Measurements from ENCODE around the gene VPS72.

The VPS72 gene

DNA sequence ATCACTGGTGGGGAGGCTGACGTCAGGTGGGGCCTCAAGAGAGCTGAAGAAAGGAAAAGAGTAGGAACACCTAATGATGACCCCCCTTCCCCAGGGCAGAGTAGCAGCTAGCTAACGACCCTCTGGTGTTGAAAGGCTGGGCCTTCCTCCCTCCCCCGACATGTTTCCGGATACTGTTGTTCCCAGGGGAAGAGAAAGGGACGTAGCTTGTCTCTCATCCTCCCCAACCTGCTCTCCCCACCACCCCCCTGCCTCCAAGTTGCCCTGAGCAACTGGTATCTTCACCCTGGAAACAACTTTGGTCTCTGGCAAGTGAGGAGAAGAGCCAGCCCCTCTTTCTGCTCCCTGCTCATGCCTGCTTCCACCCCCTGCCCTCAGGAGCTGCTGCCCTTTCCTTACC, 46.0 kb downstream of the VPS72 start:
- no peak for DNase-seq

- DNase-seq = no peak
These were observed 47.0 kb downstream of the VPS72 start for GRCh38 chr1:151143057-151143435.

GRCh38 chr1:151142411-151143056, 47.5 kb downstream of the VPS72 start:
- no peak for DNase-seq

DNA sequence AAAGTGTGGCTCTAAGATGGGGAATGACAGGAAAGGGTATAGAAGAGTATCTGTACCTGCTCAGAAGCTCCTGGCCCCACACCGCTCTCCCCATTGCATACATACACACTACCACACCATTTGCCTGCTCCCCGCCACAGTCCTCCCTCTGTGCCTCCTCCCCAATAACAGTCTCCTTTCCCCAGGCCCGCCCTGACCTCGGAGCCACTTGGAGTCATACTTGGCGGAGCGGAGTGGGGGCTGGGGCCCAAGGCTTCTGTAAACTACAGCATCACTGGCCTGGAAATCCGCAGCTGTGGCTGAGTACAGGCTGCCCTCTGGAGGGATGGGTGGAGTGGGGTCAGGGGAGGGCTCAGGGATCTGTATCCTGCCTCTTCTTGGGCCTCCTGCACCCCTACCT, 52.2 kb downstream of the VPS72 start:
- no peak for DNase-seq

GRCh38 chr1:151135433-151136385, 54.3 kb downstream of the VPS72 start:
- DNase-seq = no peak

GRCh38 chr1:151134991-151135390, 55.0 kb downstream of the VPS72 start:
- DNase-seq = no peak

DNA sequence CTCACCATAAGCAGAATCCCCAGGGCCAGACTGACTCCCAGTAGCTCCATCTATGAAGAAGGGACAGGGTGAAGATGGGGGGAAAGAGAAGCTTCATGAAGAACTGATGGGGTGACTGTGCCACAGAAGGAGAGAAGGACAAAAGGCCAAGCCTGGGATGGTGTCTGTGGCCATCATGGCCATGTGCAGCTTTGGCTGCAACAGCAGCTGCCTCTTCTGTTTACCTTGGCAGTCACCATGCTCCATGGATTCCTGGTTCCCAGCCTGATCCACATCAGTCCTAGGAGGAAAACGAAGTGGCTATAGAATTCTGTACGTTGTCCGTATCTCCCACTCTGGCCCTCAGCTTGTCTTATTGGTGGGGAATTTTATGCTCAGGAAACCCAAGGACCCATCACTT, 55.6 kb downstream of the VPS72 start:
- no peak for DNase-seq

- no peak for DNase-seq
These were observed 56.8 kb downstream of the VPS72 start for GRCh38 chr1:151133018-151133806.

DNA sequence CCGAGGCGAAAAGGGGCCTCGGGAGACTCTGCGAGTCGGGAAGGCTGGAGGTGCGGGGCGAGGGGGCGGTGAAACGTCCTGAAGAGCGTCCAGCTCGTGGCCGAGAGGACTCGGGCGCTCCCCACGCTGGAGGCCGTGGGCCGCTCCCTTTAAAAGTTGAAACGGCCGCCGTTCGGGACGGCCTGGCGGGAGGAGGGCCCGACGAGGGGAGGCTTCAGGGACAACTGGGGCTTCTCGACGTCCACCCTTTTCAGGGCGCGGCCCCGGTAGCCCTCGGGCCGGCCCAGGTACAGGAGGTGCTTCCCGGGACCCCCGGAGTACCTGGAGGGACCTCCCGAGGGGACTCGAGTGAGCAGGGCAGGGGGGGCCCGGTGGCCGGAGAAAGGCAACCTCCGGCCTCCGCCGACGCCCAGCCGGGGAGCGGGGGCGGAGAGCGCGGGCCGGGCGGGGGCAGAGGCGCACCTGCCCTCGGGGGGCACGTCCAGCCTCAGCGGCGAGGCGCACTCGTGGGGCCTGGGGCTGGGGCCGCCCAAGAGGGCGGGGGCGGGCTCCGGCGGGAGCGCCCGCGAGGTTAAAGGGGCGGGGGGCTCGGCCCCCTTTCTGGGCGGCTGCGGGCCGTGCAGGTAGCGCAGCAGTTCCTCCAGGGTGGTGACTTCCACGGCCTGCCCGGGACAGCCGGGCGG, 57.5 kb downstream of the VPS72 start:
- no peak for DNase-seq

DNA sequence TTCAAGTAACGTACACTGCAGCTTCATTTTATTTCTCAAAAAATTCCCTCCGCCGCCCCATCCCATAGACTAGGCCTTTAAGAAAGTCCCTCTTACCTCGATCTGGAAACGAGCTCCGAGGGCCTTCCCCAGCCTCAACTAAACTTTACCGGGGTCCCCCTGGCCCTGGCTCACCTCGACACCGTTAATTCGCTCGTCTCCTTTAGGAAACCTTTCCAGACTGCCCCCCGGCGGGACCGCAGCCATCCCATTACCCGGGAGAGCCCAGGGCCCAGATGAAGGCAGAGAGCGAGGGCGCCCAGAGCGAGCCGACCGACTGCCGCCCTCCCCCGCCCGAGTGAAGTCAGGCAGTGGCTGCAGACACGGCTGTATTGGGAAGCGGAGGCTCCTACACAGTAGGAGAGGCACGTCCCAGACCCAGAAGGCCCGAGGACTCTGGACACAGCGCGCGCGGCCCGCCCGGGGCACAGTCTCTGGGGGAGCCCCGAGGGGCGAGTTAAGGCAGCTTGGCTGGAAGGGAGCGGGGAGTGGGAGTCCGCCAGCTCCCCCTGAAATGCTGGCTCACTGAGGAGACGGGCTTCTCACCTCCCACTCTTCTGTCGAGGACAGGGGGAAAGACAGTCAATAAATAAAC, 58.2 kb downstream of the VPS72 start:
- no peak for DNase-seq

- DNase-seq = peak; percentile 78 to 83
These were observed 58.9 kb downstream of the VPS72 start for GRCh38 chr1:151130987-151131586.

DNA sequence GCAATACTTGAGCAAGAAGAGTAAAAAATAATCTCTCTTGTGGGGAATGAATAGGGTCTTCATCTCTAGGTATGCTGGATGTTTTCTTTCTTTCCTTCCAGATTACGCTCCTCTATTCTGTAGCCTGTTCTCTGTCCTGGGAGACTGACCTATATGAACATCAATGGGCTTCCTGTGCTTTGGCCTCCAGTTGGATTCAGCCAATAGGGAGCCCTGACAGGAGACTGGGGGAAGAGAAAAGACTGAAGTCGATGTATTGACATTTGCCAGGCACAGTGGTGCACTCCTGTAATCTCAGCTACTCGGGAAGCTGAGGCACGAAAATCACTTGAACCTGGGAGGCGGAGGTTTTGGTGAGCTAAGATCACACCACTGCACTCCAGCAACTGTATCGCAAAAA, 61.2 kb downstream of the VPS72 start:
- no peak for DNase-seq

All from activated CD4-positive, alpha-beta T cell treated with anti-CD3 and anti-CD28 coated beads for 4 hours (primary cell).